Right renal cortex interstitium (tissue), 3 donors: ENCODE data around the gene LBHD2. TPM values are rescaled to one million over a fixed set of nuclear protein-coding genes. Genes with fewer than 3 reads are reported as not detected.

ENCODE experiments used
- DNase-seq, 3 donors: peaks; one replicate each; pipeline ENCODE4 v3.0.0-alpha.2; 2013; ENCODE audit warnings: low read depth in 3 of 3, low spot score in 2 of 3
- polyA plus RNA-seq, 3 donors: library from polyadenylated mRNA; unstranded; fragments of 120-200 nt; gene quantifications; one replicate each; pipeline ENCODE4 v1.2.1, GENCODE V29; 2013; ENCODE audit not compliant: insufficient read length in 3 of 3

The LBHD2 gene
- polyA plus RNA-seq, 3 donors = not detected

- no peak for DNase-seq
Observed at GRCh38 chr14:103089386-103090335, 5.7 kb downstream of the LBHD2 start.

GRCh38 chr14:103090481-103091020, 6.5 kb downstream of the LBHD2 start:
- no peak for DNase-seq

GRCh38 chr14:103091041-103091882, 7.3 kb downstream of the LBHD2 start:
- DNase-seq = no peak

- no peak for DNase-seq
Observed at GRCh38 chr14:103091883-103092222, 7.8 kb downstream of the LBHD2 start.

- DNase-seq = no peak
Observed at GRCh38 chr14:103093856-103094405, 9.9 kb downstream of the LBHD2 start.

GRCh38 chr14:103094406-103095209, 10.6 kb downstream of the LBHD2 start, which contains the start of gene EXOC3L4:
EXOC3L4 (plus strand) TSS chr14:103094725; CDS start chr14:103100220, 5,495 bp downstream.
- no peak for DNase-seq

- no peak for DNase-seq
Observed at GRCh38 chr14:103095210-103095778, 11.3 kb downstream of the LBHD2 start.

- no peak for DNase-seq
Observed at GRCh38 chr14:103096387-103096786, 12.4 kb downstream of the LBHD2 start.

- no peak for DNase-seq
Observed at GRCh38 chr14:103097244-103097993, 13.4 kb downstream of the LBHD2 start.

GRCh38 chr14:103097994-103098957, 14.3 kb downstream of the LBHD2 start:
- DNase-seq = no peak

GRCh38 chr14:103099081-103099732, 15.2 kb downstream of the LBHD2 start:
- DNase-seq = no peak

GRCh38 chr14:103099733-103100280, 15.8 kb downstream of the LBHD2 start:
- no peak for DNase-seq

- DNase-seq = no peak
Observed at GRCh38 chr14:103100281-103101121, 16.5 kb downstream of the LBHD2 start.

- no peak for DNase-seq
Observed at GRCh38 chr14:103101257-103101962, 17.4 kb downstream of the LBHD2 start.

- DNase-seq = no peak
Observed at GRCh38 chr14:103101963-103102688, 18.1 kb downstream of the LBHD2 start.
